ENCODE results near the gene KIF21B.

Gene KIF21B

DNA sequence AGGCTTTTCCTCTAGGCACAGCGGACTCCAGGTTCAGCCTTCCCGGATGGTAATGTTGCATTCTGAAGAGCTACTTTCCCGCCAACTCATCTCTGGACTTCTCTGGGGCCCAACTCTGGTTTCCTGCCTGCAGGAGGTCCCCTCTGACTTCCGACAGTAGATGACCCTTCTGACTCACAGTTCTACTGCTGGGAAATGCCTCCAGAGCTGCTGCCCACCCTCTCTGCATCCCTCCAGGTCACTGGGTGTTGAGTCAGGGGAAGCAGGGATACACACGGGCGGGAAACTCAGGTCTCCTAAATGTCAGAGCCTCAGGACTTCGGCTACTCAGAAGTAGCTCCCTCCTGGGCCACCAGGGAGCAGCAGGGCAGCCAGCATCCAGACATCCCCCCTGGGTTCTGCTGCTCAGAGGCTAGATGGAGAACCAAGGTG is 2.1 kb upstream of the KIF21B start:
- H3K27me3 ChIP-seq (ENCODE audit: control insufficient read depth, insufficient read depth, low read length), result peaks cover 8% of the 10 kb centered on the region
- no peak overlapping the region for H3K9ac ChIP-seq (ENCODE audit: low read length)
- no peaks in the 10 kb centered on the region for H3K36me3 ChIP-seq (ENCODE audit: control insufficient read depth, low read depth, low read length)
- no peak overlapping the region for H3K4me3 ChIP-seq (ENCODE audit: low read length)
- H3K4me1 ChIP-seq (ENCODE audit: control insufficient read depth, low read depth, low read length), result peaks cover 31% of the 10 kb centered on the region
- H3K9me3 ChIP-seq (ENCODE audit: control insufficient read depth, low read depth, low read length), result no peaks in the 10 kb centered on the region
- no peak overlapping the region for H3K27ac ChIP-seq (ENCODE audit: low read length)

DNA sequence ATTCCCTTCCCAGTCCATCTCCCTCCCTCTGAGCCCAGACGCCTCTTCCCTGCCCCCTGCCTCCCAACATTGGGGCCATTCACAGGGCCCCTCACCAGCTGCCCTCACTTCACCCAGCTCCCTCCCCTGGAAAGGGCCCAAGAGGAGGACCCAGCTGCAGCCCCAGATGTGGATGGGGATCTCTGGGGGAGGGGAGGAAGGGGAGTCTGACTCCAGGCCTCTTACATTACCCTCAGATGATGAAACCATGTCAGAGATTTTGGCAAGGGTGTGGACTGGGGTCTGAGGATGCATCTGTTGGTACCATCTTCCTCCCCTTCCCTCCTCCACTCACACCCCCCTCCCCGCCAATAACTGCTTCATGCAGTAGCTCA is 1.1 kb upstream of the KIF21B start:
- Histone ChIP-seq H3K36me3 (ENCODE audit: control insufficient read depth, low read depth, low read length) (no peaks in the 10 kb centered on the region), H3K27ac (ENCODE audit: low read length) (no peak overlapping the region), H3K4me3 (ENCODE audit: low read length) (peak overlapping the region; percentile 50), H3K9ac (ENCODE audit: low read length) (no peak overlapping the region), H3K4me1 (ENCODE audit: control insufficient read depth, low read depth, low read length) (peaks cover 37% of the 10 kb centered on the region), H3K9me3 (ENCODE audit: control insufficient read depth, low read depth, low read length) (no peaks in the 10 kb centered on the region), H3K27me3 (ENCODE audit: control insufficient read depth, insufficient read depth, low read length) (peaks cover 8% of the 10 kb centered on the region)

DNA sequence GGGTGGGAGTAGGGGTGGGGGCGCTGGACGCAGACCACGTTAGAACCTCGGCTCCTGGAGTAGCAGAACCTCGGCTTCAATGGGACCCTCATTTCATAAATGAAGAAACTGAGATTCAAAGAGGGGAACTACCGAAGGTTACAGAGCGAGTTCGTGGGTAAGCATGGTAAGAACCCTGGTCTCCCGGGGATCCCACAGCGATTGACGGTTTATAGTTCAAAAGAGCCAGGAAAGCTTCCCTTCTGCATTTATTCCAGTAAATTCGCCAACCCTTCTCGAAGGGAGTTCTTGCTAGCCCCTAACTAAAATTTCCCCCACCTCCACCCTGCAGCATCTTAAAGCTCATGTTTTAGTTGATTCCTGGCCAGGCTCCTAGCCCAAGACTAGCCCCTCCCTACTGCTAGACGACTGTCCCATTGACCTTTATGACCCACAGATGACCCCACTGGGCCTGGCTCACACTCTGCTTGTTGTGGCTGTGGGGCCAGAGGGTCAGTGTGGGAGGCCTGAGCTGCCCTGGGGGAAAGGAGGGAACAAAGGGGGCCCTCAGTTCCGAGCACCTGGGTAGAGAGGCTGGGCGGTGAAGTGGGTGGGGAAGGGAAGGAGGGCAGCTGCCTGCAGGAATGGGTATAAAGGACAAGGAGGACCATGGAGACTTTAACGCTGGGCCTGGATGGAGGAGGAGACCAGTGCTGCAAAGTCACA is 558 bp upstream of the KIF21B start:
- no peaks in the 10 kb centered on the region for H3K36me3 ChIP-seq (ENCODE audit: control insufficient read depth, low read depth, low read length)
- peak overlapping the region; percentile 10 for H3K9ac ChIP-seq (ENCODE audit: low read length)
- peaks cover 37% of the 10 kb centered on the region for H3K4me1 ChIP-seq (ENCODE audit: control insufficient read depth, low read depth, low read length)
- H3K4me3 ChIP-seq (ENCODE audit: low read length), result peak overlapping the region; percentile 50
- no peaks in the 10 kb centered on the region for H3K9me3 ChIP-seq (ENCODE audit: control insufficient read depth, low read depth, low read length)
- H3K27me3 ChIP-seq (ENCODE audit: control insufficient read depth, insufficient read depth, low read length), result peaks cover 8% of the 10 kb centered on the region
- H3K27ac ChIP-seq (ENCODE audit: low read length), result no peak overlapping the region

DNA sequence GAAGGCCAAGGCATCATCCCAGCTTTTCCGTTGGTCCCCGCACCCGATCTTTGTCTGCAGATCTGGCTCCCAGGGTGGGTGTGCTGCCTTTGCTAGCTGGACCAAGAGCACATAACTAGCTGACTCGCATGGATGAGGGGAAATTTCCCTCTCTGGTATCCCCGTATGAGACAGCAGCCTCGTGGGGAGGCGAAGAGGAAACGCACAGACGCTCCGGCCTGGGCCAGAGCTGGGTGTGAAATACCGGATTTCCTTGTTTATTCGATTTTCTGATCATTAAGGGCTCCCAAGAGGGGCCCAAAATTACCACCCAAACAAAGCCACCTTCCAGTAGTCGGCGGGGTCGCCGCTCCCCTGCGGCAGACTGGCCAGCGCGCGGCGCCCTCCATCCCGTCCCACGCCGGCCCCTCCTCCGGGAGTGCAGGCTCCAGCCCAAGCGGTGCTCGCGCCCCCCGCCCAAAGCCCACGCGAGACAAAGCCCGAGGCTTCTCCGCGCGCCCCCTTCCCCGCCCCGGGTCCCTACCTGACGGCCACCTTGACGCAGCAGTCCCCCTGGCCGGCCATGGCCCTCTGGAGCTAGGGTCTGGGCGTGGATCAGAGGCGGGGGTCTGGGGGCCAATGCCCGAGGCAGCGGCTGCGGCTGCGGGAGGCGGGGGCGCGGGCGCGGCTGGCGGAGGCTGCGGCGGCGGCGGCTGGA is 546 bp downstream of the KIF21B start:
- Histone ChIP-seq H3K36me3 (ENCODE audit: control insufficient read depth, low read depth, low read length) (no peaks in the 10 kb centered on the region), H3K4me1 (ENCODE audit: control insufficient read depth, low read depth, low read length) (peaks cover 37% of the 10 kb centered on the region), H3K9me3 (ENCODE audit: control insufficient read depth, low read depth, low read length) (no peaks in the 10 kb centered on the region), H3K27me3 (ENCODE audit: control insufficient read depth, insufficient read depth, low read length) (peaks cover 8% of the 10 kb centered on the region), H3K9ac (ENCODE audit: low read length) (peak overlapping the region; percentile 31), H3K27ac (ENCODE audit: low read length) (no peak overlapping the region), H3K4me3 (ENCODE audit: low read length) (peak overlapping the region; percentile 72)

DNA sequence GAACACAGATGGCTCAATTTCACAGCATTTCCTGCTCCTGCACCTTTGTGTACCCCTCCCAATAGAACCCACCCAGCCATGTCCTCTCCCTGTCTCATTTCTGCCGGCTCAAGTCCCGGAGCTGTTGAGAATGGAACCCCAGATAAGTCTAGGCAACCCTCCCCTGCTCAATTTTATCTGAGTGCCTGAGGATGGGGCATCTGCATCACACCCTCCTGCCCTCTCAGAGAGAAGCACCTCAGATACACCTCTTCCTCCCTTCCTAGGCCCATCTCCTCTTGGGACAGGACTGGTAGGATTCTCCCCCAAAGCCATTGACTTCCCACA is 1.1 kb downstream of the KIF21B start:
- Histone ChIP-seq H3K4me3 (ENCODE audit: low read length) (peak overlapping the region; percentile 72), H3K4me1 (ENCODE audit: control insufficient read depth, low read depth, low read length) (peaks cover 41% of the 10 kb centered on the region), H3K9ac (ENCODE audit: low read length) (no peak overlapping the region), H3K27ac (ENCODE audit: low read length) (no peak overlapping the region), H3K27me3 (ENCODE audit: control insufficient read depth, insufficient read depth, low read length) (peaks cover 8% of the 10 kb centered on the region), H3K36me3 (ENCODE audit: control insufficient read depth, low read depth, low read length) (no peaks in the 10 kb centered on the region), H3K9me3 (ENCODE audit: control insufficient read depth, low read depth, low read length) (no peaks in the 10 kb centered on the region)

DNA sequence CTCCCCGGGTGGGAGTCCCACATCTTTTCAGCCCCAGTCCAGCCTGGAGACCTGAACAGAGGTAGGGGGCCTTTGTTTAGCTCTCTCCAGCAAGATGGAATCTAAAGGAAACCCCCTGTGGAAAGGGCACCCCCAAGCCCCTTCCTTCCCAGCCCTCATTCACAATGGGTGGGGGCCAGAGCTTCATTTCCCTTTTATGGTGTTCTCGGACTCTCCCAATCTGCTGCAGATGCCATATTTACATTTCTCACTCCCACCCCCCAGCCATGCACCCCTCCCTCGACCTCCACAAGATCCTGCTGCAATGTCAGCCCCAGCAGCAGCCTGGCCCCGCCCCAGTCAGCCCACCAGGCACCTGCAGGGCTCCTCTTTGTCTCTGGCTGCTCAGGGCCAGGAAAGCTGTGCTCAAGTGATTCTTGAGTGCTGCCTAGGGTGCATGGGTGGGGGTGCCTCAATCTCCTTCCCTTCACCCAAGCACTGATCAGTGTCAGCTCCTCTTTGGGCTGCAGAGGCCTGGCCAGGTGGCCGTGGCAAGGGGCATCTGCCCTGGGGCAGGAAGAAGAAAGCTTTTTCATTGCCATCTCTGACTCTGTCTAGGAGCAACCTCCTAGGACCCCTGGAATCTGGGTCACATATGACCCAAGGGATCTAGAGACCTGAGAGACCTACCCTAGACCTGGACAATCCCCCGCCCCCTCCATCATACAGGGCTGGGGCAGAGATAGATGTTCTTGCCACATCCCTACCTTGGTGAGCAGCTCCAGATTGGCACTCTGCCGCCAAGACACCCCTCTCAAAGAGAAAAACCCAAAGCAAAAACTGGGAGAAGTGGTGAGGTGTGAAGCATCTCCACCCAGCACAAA is 1.7 kb downstream of the KIF21B start:
- H3K36me3 ChIP-seq (ENCODE audit: control insufficient read depth, low read depth, low read length), result no peaks in the 10 kb centered on the region
- H3K4me1 ChIP-seq (ENCODE audit: control insufficient read depth, low read depth, low read length), result peaks cover 43% of the 10 kb centered on the region
- no peak overlapping the region for H3K27ac ChIP-seq (ENCODE audit: low read length)
- H3K9me3 ChIP-seq (ENCODE audit: control insufficient read depth, low read depth, low read length), result no peaks in the 10 kb centered on the region
- H3K27me3 ChIP-seq (ENCODE audit: control insufficient read depth, insufficient read depth, low read length), result peaks cover 8% of the 10 kb centered on the region
- H3K4me3 ChIP-seq (ENCODE audit: low read length), result peak overlapping the region; percentile 72
- no peak overlapping the region for H3K9ac ChIP-seq (ENCODE audit: low read length)

DNA sequence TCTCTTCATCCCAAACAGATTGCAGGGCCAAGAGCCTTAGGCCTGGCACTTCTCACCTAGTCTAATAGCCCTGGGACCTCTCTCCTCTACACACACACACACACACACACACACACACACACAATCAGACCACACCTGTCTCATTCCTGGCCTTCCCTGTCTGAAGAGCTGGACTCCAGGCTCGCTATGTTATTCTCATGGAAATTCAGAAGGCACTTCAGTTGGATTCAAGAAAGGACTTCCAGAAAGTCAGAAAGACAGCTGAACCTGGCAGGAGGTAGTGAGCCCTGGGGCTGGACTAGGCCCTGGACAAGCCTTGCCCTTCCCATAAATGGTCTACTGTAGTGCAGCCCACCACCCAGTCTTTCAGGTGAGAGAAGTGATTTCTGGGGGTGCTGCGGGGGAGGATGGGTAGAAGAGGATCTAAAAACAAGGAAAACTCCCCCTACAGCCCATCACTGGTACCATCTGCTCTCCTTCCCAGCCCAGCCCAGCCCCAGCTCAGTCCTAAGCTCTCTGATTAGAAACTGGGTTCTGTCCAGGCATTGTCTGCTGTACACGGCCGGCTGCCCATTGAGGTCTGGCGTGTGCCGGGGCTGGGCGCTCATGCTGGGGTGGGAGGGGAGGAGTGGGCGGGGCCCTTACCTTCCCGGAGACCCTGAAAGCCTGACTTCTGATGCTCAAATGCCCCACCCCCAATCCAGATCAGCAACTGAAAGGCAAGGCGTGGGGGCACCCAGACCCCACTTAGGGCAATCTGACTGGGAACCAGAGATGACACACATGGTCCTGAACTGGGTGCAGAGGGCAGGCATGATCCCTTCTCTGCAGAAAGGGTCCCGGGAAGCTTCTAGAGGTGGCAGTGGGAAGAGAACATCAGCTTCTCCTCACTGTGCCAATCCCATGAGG is 2.5 kb downstream of the KIF21B start:
- H3K36me3 ChIP-seq (ENCODE audit: control insufficient read depth, low read depth, low read length), result no peaks in the 10 kb centered on the region
- H3K4me3 ChIP-seq (ENCODE audit: low read length), result peak overlapping the region; percentile 21
- H3K27me3 ChIP-seq (ENCODE audit: control insufficient read depth, insufficient read depth, low read length), result peaks cover 8% of the 10 kb centered on the region
- no peaks in the 10 kb centered on the region for H3K9me3 ChIP-seq (ENCODE audit: control insufficient read depth, low read depth, low read length)
- H3K9ac ChIP-seq (ENCODE audit: low read length), result no peak overlapping the region
- no peak overlapping the region for H3K27ac ChIP-seq (ENCODE audit: low read length)
- peaks cover 41% of the 10 kb centered on the region for H3K4me1 ChIP-seq (ENCODE audit: control insufficient read depth, low read depth, low read length)

DNA sequence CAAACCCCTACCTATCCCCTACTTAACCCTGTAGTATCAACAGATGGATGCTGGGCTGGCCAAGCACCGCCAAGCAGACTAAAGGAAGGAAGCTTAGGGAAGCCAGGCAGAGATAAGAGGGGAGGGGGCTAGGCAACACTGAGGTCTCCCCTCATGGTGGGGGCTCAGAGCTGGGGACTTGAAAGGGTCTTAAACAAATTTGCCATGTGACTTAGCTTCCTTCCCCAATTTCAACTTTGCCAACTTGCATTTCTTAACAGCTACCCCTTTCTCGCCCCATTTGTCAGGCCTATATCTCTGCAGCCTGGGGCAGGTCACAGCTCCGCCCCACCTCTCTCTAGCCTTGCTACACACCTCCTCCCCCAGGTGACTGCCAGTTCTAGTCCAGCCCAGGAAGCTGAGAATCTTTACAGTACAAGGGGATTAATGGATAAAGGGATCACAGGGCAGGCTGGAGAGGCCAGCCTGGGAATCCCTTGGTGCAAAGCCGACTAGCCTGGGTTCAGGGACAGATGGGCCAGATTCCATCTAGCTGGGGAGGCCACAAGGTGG is 3.4 kb downstream of the KIF21B start:
- H3K4me3 ChIP-seq (ENCODE audit: low read length), result no peak overlapping the region
- H3K9ac ChIP-seq (ENCODE audit: low read length), result no peak overlapping the region
- no peaks in the 10 kb centered on the region for H3K9me3 ChIP-seq (ENCODE audit: control insufficient read depth, low read depth, low read length)
- H3K36me3 ChIP-seq (ENCODE audit: control insufficient read depth, low read depth, low read length), result no peaks in the 10 kb centered on the region
- no peak overlapping the region for H3K27ac ChIP-seq (ENCODE audit: low read length)
- H3K4me1 ChIP-seq (ENCODE audit: control insufficient read depth, low read depth, low read length), result peaks cover 33% of the 10 kb centered on the region
- peaks cover 8% of the 10 kb centered on the region for H3K27me3 ChIP-seq (ENCODE audit: control insufficient read depth, insufficient read depth, low read length)

DNA sequence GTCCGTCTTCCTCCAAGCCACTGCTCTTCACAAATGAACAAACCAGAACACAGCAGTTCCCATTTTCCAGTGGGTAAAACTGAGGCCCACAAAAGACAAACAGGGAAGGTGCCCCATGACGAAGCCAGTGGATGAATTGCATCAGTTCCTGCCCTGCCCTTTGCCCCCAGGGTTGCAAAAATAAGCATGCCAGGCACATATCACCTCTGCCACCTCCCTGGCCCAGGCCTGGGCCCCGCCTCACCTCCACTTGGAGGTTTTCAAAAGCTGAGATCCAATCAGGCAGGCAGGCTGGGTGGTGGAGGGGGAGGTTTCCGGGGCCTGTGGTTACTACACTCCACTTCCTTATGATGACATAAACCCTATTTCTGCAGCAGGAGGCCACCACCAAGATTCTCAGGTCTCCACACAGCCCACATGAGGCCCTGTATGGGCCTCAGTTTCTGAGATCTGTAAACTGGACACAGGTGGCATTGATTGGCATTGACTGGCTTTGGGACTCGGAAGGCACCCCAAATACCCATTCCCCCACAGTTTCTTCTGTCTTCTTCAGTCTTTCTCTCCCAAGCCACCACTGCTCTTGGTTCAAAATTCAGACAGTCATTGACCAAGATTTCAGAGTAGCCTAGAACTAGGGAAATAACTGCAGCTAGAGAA is 4.1 kb downstream of the KIF21B start:
- Histone ChIP-seq H3K4me1 (ENCODE audit: control insufficient read depth, low read depth, low read length) (peaks cover 37% of the 10 kb centered on the region), H3K9ac (ENCODE audit: low read length) (no peak overlapping the region), H3K27ac (ENCODE audit: low read length) (no peak overlapping the region), H3K4me3 (ENCODE audit: low read length) (no peak overlapping the region), H3K9me3 (ENCODE audit: control insufficient read depth, low read depth, low read length) (no peaks in the 10 kb centered on the region), H3K36me3 (ENCODE audit: control insufficient read depth, low read depth, low read length) (no peaks in the 10 kb centered on the region), H3K27me3 (ENCODE audit: control insufficient read depth, insufficient read depth, low read length) (peaks cover 8% of the 10 kb centered on the region)

DNA sequence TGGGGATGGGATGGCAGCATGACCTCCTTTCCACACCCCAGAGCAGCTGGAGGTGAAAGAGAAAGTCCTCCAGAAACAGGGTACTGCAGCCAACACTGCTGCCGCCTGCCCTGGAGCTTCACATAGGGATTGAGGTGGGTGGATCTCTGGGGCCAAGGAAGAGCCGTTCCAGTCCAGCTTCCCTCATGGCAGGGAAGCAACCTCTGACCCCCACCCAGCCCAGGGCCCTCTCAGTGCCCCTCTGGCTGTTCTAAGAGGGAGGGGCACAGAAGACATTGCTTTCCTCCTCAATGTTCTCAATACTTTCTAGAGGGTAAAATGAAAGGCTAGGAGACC is 5.7 kb downstream of the KIF21B start:
- H3K4me3 ChIP-seq (ENCODE audit: low read length), result no peak overlapping the region
- no peaks in the 10 kb centered on the region for H3K36me3 ChIP-seq (ENCODE audit: control insufficient read depth, low read depth, low read length)
- H3K27me3 ChIP-seq (ENCODE audit: control insufficient read depth, insufficient read depth, low read length), result peaks cover 6% of the 10 kb centered on the region
- no peak overlapping the region for H3K9ac ChIP-seq (ENCODE audit: low read length)
- peaks cover 40% of the 10 kb centered on the region for H3K4me1 ChIP-seq (ENCODE audit: control insufficient read depth, low read depth, low read length)
- H3K9me3 ChIP-seq (ENCODE audit: control insufficient read depth, low read depth, low read length), result no peaks in the 10 kb centered on the region
- no peak overlapping the region for H3K27ac ChIP-seq (ENCODE audit: low read length)
